RCC 7860 (cell line): ENCODE results near the gene GTSE1.

Source experiments
- DNase-seq: peaks from one replicate; pipeline ENCODE4 v3.0.0-alpha.2; 2015; ENCODE audit warnings: low spot score
- FAIRE-seq: peaks from 2 replicates; lab custom pipeline; 2012; peaks lifted over from hg19 to GRCh38; lab: Jason Lieb, UNC

The GTSE1 gene

GRCh38 chr22:46362934-46363515 lies 66.4 kb downstream of the GTSE1 start:
- no peak for DNase-seq
- FAIRE-seq = no peak

GRCh38 chr22:46363611-46364321 lies 67.1 kb downstream of the GTSE1 start:
- FAIRE-seq (no peak), DNase-seq (no peak)

- no peak for FAIRE-seq
- no peak for DNase-seq
Measured at GRCh38 chr22:46364341-46365165, 67.9 kb downstream of the GTSE1 start.

GRCh38 chr22:46365166-46365624 lies 68.5 kb downstream of the GTSE1 start:
- no peak for DNase-seq
- FAIRE-seq = no peak

- no peak for DNase-seq
- no peak for FAIRE-seq
Measured at GRCh38 chr22:46366327-46366731, 69.7 kb downstream of the GTSE1 start.

GRCh38 chr22:46366801-46367706 lies 70.4 kb downstream of the GTSE1 start:
- DNase-seq (no peak), FAIRE-seq (no peak)

GRCh38 chr22:46367707-46368191 lies 71.1 kb downstream of the GTSE1 start:
- no peak for FAIRE-seq

GRCh38 chr22:46368422-46368821 lies 71.8 kb downstream of the GTSE1 start:
- DNase-seq (no peak), FAIRE-seq (no peak)

More at GRCh38 chr22:46367707-46368191, 71.1 kb downstream of the GTSE1 start:
- DNase-seq = peak; percentile 18

GRCh38 chr22:46368871-46369715 lies 72.4 kb downstream of the GTSE1 start:
- DNase-seq = no peak
- FAIRE-seq = no peak

- FAIRE-seq (no peak), DNase-seq (no peak)
Measured at GRCh38 chr22:46369716-46370583, 73.3 kb downstream of the GTSE1 start.

GRCh38 chr22:46370584-46371291 lies 74.1 kb downstream of the GTSE1 start:
- DNase-seq (no peak), FAIRE-seq (no peak)

GRCh38 chr22:46371623-46372226 lies 75.1 kb downstream of the GTSE1 start:
- FAIRE-seq = no peak
- DNase-seq = no peak

GRCh38 chr22:46372686-46373085 lies 76.0 kb downstream of the GTSE1 start:
- no peak for FAIRE-seq

GRCh38 chr22:46373159-46373558 lies 76.5 kb downstream of the GTSE1 start:
- FAIRE-seq = no peak
- no peak for DNase-seq

More at GRCh38 chr22:46372686-46373085, 76.0 kb downstream of the GTSE1 start:
- DNase-seq = no peak

GRCh38 chr22:46373921-46374662 lies 77.4 kb downstream of the GTSE1 start:
- peak; percentile 90 for DNase-seq
- peak; percentile 93 for FAIRE-seq

GRCh38 chr22:46374663-46375474 lies 78.2 kb downstream of the GTSE1 start:
- DNase-seq (no peak), FAIRE-seq (no peak)
